Caco-2 (cell line): ENCODE measurements around the gene LHX4. TPM values are rescaled to one million over a fixed set of nuclear protein-coding genes. Genes with fewer than 3 reads are reported as not detected.
A peak's percentile ranks its signal among the peaks of the same experiment; 100 is the strongest.

Experiments
- BruUV-seq: library from RNA; stranded (reverse); fragments of 400-500 nt; replicated peaks from 2 replicates; lab custom pipeline; 2021; lab: Mats Ljungman, UMichigan
- CTCF ChIA-PET: fragments of 300-600 bp; sonication (Branson Sonifier 250); formaldehyde crosslinking; loops from one replicate; lab custom pipeline; 2022; ENCODE audit warnings: antibody characterized with exemption; lab: Charles Lee
- POLR2A ChIA-PET: fragments of 300-600 bp; sonication (Branson Sonifier 250); formaldehyde crosslinking; loops from one replicate; lab custom pipeline; 2022; ENCODE audit warnings: antibody characterized with exemption; lab: Charles Lee
- DNase-seq, 2 experiments: peaks; one replicate each; pipeline versions ENCODE4 v3.0.0 to v3.0.0-alpha.2; 2020 to 2022
- H3K27me3 ChIP-seq: replicated peaks from 2 replicates; pipeline ENCODE4 v1.6.0; 2011; ENCODE audit warnings: low read length; ENCODE audit not compliant: control insufficient read depth, insufficient read depth
- H3K36me3 ChIP-seq: 2 replicates; pipeline ENCODE4 v1.5.1; 2011; ENCODE audit warnings: low read length; ENCODE audit not compliant: control insufficient read depth, insufficient read depth
- H3K4me1 ChIP-seq: fragments of 250-450 bp; sonication (Bioruptor Pico); 2 replicates; pipeline ENCODE4 v1.5.1; 2020; ENCODE audit warnings: mild to moderate bottlenecking
- H3K4me3 ChIP-seq: 2 replicates; pipeline ENCODE4 v1.5.1; 2011; ENCODE audit warnings: low read depth, mild to moderate bottlenecking, control low read depth, low read length
- H3K9me3 ChIP-seq: fragments of 250-450 bp; sonication (Bioruptor Pico); 2 replicates; pipeline ENCODE4 v1.5.1; 2020; ENCODE audit warnings: mild to moderate bottlenecking, moderate library complexity
- H3K27ac Mint-ChIP-seq: one replicate; pipeline ENCODE4 v1.8.0; 2022; ENCODE audit warnings: mixed read lengths; ENCODE audit not compliant: unreplicated experiment
- H3K27me3 Mint-ChIP-seq: one replicate; pipeline ENCODE4 v1.8.0; 2022; ENCODE audit warnings: mixed read lengths; ENCODE audit not compliant: insufficient read depth, unreplicated experiment
- H3K36me3 Mint-ChIP-seq: one replicate; pipeline ENCODE4 v1.8.0; 2022; ENCODE audit warnings: mild to moderate bottlenecking, mixed read lengths; ENCODE audit not compliant: insufficient read depth, unreplicated experiment
- H3K4me1 Mint-ChIP-seq: one replicate; pipeline ENCODE4 v1.8.0; 2022; ENCODE audit warnings: low read depth, mixed read lengths; ENCODE audit not compliant: unreplicated experiment
- H3K4me3 Mint-ChIP-seq: one replicate; pipeline ENCODE4 v1.8.0; 2022; ENCODE audit warnings: mild to moderate bottlenecking, moderate library complexity, mixed read lengths; ENCODE audit not compliant: unreplicated experiment
- H3K9me3 Mint-ChIP-seq: one replicate; pipeline ENCODE4 v1.8.0; 2022; ENCODE audit warnings: mixed read lengths; ENCODE audit not compliant: unreplicated experiment
- intact Hi-C: fragments of 100-400 bp; cut with micrococcal nuclease; formaldehyde crosslinking; loops from one replicate; pipeline ENCODE4 v1.10.0; 2022; ENCODE audit not compliant: unreplicated experiment
- total RNA-seq: library from RNA; stranded (reverse); gene quantifications from 2 replicates; pipeline ENCODE4 v1.2.3, GENCODE V29; 2022
- TF ChIP-seq, protein P1 (sequence below), 2 experiments: fragments of 200-600 bp in 1 of 2; IDR thresholded peaks; 1 replicate in 1 of 2; 2 replicates in 1 of 2; pipeline versions ENCODE4 v1.5.1 to v1.8.0; 2011 to 2022; ENCODE audit warnings: antibody characterized with exemption in 1 of 2, control low read depth in 1 of 2, inconsistent platforms in 1 of 2, low read depth in 1 of 2, low read length in 1 of 2, mild to moderate bottlenecking in 1 of 2, moderate library complexity in 1 of 2; ENCODE audit not compliant: insufficient read depth in 1 of 2, severe bottlenecking in 1 of 2, unreplicated experiment in 1 of 2

Gene LHX4
- total RNA-seq, 1 experiment from 2014 or later, result 0.16 TPM

DNA sequence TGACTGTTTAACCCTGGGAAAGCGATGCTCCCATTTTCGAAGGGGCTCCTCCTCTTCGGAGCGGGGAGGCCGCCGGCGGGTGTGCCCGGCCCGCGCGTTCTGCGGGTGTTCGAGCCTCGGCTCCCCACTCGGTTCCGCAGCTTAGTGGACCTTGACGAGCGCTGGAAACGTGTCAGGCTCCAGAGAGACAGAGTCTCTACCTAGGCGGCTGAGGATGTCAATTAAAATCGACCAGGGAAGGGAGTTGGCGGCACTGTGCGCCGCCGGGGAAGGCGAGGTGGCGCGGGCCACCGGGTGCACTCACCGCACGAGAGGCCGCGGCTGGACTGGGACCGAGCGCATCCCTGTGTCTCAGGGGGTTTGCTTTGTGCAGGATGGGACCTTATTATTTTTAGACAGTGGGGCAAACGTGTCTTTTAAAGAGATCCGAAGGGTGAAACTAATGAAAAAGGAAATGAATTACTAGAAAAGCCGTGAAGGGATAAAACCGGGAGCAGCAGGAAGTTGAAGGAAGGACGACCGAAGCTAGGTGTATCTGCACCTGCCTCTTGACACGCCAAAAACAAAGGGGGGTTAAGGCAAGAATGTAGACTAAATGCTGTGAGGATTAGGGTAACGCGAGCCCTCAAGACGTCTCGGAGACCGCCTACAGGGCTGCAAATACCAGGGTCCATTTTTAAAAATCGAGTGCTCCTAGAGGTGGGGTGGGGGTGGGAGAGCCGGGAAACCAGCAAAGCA, 5.6 kb downstream of the LHX4 start:
- Histone ChIP-seq H3K27me3 (peaks cover 18% of the 10 kb centered on the region), H3K36me3 (no peaks in the 10 kb centered on the region), H3K9me3 (no peaks in the 10 kb centered on the region), H3K4me3 (peak overlapping the region; percentile 42), H3K4me1 (peaks cover 4% of the 10 kb centered on the region; the same call in 1 of the 2 replicates)
- peaks cover 7% of the 10 kb centered on the region for H3K4me1 Mint-ChIP-seq
- no peaks in the 10 kb centered on the region for H3K9me3 Mint-ChIP-seq
- no TSS peak for BruUV-seq
- TF ChIP-seq, protein P1, sequence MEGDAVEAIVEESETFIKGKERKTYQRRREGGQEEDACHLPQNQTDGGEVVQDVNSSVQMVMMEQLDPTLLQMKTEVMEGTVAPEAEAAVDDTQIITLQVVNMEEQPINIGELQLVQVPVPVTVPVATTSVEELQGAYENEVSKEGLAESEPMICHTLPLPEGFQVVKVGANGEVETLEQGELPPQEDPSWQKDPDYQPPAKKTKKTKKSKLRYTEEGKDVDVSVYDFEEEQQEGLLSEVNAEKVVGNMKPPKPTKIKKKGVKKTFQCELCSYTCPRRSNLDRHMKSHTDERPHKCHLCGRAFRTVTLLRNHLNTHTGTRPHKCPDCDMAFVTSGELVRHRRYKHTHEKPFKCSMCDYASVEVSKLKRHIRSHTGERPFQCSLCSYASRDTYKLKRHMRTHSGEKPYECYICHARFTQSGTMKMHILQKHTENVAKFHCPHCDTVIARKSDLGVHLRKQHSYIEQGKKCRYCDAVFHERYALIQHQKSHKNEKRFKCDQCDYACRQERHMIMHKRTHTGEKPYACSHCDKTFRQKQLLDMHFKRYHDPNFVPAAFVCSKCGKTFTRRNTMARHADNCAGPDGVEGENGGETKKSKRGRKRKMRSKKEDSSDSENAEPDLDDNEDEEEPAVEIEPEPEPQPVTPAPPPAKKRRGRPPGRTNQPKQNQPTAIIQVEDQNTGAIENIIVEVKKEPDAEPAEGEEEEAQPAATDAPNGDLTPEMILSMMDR (IDR thresholded peaks at IDR 0.05; ENCODE audit: insufficient read depth in 1 of 2, low read depth in 1 of 2, low read length in 1 of 2, severe bottlenecking in 1 of 2, unreplicated experiment in 1 of 2), result no peak
- ChIA-PET CTCF (no interaction called here), POLR2A (interaction anchor here (0.6 kb wide), 1 partner anchor 27 kb away, joined by 6 read pairs; no protein-coding TSS in a partner anchor)
- peak overlapping the region; percentile 76 for H3K4me3 Mint-ChIP-seq
- intact Hi-C loops, result no loop called here
- no peaks in the 10 kb centered on the region for H3K36me3 Mint-ChIP-seq
- no peak for DNase-seq
- peaks cover 35% of the 10 kb centered on the region for H3K27me3 Mint-ChIP-seq
- H3K27ac Mint-ChIP-seq, result no peak overlapping the region

DNA sequence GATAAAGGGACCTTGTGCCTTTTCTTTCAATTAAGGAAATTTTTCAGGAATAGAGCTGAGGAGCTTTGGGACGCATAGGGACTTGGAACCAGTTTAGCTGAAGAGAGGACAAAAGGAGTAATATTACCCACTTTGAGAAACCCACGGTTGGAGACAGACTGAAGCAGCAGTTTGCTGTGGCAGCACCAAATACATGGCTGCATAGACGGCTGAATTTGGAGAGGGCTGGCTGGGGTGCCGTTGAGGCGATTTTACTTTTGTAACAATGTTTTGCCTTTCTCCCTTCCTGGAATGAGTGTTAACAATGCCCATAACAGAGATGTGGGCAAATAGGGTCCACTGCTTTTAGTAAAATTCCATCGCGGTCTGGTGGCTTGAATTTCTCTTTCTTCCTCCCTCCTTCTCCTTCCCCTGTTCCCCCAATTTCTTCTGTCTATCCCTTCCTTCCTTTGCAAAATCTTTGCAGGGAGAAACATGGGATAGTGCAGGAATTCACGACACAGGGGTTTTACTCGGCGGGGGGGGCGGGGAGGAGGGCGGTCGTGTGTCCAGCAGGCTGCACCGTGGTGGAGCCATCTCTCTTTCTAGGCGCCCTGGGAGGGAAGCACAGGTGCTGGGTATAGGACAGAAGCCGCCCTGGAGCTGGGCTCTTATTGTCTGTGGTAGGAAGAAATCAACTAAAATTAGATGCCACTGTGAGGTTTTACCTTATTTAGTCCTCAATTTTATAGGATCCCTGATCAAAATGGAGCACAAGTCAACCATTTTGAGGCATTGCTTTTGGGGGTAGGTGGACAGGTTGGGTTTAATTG, 6.8 kb downstream of the LHX4 start:
- CTCF ChIA-PET, result no interaction called here
- Mint-ChIP-seq H3K9me3 (no peaks in the 10 kb centered on the region), H3K27me3 (peaks cover 43% of the 10 kb centered on the region), H3K36me3 (no peaks in the 10 kb centered on the region), H3K4me3 (no peak overlapping the region), H3K4me1 (peaks cover 7% of the 10 kb centered on the region), H3K27ac (no peak overlapping the region)
- Histone ChIP-seq H3K4me1 (no peaks in the 10 kb centered on the region), H3K36me3 (no peaks in the 10 kb centered on the region), H3K27me3 (peaks cover 16% of the 10 kb centered on the region), H3K9me3 (no peaks in the 10 kb centered on the region), H3K4me3 (no peak overlapping the region)
- POLR2A ChIA-PET, result no interaction called here
- no TSS peak for BruUV-seq
- TF ChIP-seq, protein P1 (IDR thresholded peaks at IDR 0.05; ENCODE audit: insufficient read depth in 1 of 2, low read depth in 1 of 2, low read length in 1 of 2, severe bottlenecking in 1 of 2, unreplicated experiment in 1 of 2), result no peak
- no peak for DNase-seq
- intact Hi-C loops, result no loop called here

DNA sequence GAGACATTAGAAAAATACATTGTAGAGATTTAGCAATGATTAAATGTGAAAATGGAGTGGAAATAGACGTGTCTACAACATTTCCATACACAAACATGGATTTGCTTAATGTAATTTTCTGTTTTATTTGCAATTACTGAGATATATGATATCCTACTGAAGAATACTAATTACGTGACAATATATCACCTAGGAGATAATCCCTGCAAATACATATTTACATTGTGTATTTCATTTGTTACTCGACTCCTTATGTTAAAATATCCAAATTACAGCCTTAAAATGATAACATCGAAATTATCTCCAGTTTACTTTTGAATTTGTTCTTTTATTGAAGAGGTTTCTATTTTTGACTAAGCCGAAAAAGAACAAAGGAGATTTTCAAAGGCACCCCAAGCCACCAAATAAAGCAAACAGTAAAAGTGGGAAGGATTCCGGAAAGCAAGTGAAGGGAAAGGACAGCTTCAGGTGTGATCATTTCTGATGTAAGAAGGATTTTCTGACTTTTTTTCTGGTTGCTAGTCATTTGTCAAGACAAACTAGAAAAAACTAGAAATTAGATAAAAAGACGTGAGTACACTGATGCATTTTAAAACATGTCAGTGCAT, 7.9 kb downstream of the LHX4 start:
- H3K27me3 ChIP-seq, result peaks cover 15% of the 10 kb centered on the region
- TF ChIP-seq, protein P1 (IDR thresholded peaks at IDR 0.05; ENCODE audit: insufficient read depth in 1 of 2, low read depth in 1 of 2, low read length in 1 of 2, severe bottlenecking in 1 of 2, unreplicated experiment in 1 of 2), result no peak
- no peak overlapping the region for H3K4me3 ChIP-seq
- Mint-ChIP-seq H3K4me3 (no peak overlapping the region), H3K36me3 (no peaks in the 10 kb centered on the region), H3K27me3 (peaks cover 45% of the 10 kb centered on the region), H3K4me1 (peaks cover 7% of the 10 kb centered on the region), H3K9me3 (no peaks in the 10 kb centered on the region), H3K27ac (no peak overlapping the region)
- no peaks in the 10 kb centered on the region for H3K36me3 ChIP-seq
- BruUV-seq, result no TSS peak
- intact Hi-C loops, result no loop called here
- CTCF ChIA-PET, result no interaction called here
- H3K4me1 ChIP-seq, result no peaks in the 10 kb centered on the region
- POLR2A ChIA-PET, result no interaction called here
- no peaks in the 10 kb centered on the region for H3K9me3 ChIP-seq
- DNase-seq, result no peak
